Psoas muscle (tissue), 8 donors: ENCODE measurements around the gene STYK1. TPM values are rescaled to one million over a fixed set of nuclear protein-coding genes. Genes with fewer than 3 reads are reported as not detected.

Experiments
- ATAC-seq, 4 donors: fragments of 200-7000 bp; cut with Tn5 transposase; one replicate each; pipeline ENCODE4 v1.9.1; 2020; ENCODE audit warnings: moderate library complexity in 3 of 4, mild to moderate bottlenecking in 2 of 4
- DNase-seq, 2 donors: peaks; one replicate each; pipeline ENCODE4 v3.0.0-alpha.2; 2020
- H3K27ac ChIP-seq: fragments of 200-600 bp; one replicate; pipeline ENCODE4 v1.8.0; 2022
- H3K27me3 ChIP-seq, 3 donors: fragments of 200-600 bp in 1 of 3; one replicate each; pipeline versions ENCODE4 v1.6.1 to v1.8.0; 2013 to 2022; ENCODE audit warnings: low read length in 2 of 3, mild to moderate bottlenecking in 2 of 3, moderate library complexity in 1 of 3; ENCODE audit not compliant: insufficient read depth in 3 of 3
- H3K36me3 ChIP-seq, 2 donors: fragments of 200-600 bp in 1 of 2; one replicate each; pipeline versions ENCODE4 v1.6.1 to v1.8.0; 2013 to 2022; ENCODE audit warnings: low read depth in 1 of 2, mild to moderate bottlenecking in 1 of 2, moderate library complexity in 1 of 2; ENCODE audit not compliant: insufficient read depth in 1 of 2
- H3K4me1 ChIP-seq: fragments of 200-600 bp; one replicate; pipeline ENCODE4 v1.8.0; 2022
- H3K4me3 ChIP-seq: fragments of 200-600 bp; one replicate; pipeline ENCODE4 v1.8.0; 2022; ENCODE audit warnings: mild to moderate bottlenecking
- H3K9me3 ChIP-seq: fragments of 200-600 bp; one replicate; pipeline ENCODE4 v1.8.0; 2022
- WGBS, 3 donors: extraction: QIAGEN DNeasy Blood & Tissue Kit; methylation state at CpG; one replicate each; pipeline versions ENCODE4 v1.1.6 to v1.1.7; 2013; 5-methylcytosine and 5-hydroxymethylcytosine counted together
- intact Hi-C, 2 donors: fragments of 100-400 bp; cut with DNase I; formaldehyde crosslinking; loops; one replicate each; pipeline versions ENCODE4 v1.11.0 to v1.14.2; 2022
- polyA plus RNA-seq, 3 donors: library from polyadenylated mRNA; stranded (reverse); fragments of 200-250 nt; gene quantifications; one replicate each; pipeline ENCODE4 v1.2.3, GENCODE V29; 2013
- total RNA-seq, 4 donors: library from RNA; stranded (reverse); fragmentation: NEBNext Ultra II Directional in 2 of 4; extraction: Animal tissue kit (Norgen Biotek cat#: 25700) in 2 of 4; gene quantifications; one replicate each; pipeline versions ENCODE4 v1.2.1 to v1.2.4, GENCODE V29; 2021 to 2023
- TF ChIP-seq, protein P1 (sequence below): fragments of 200-600 bp; IDR thresholded peaks from one replicate; pipeline ENCODE4 v1.8.0; 2022; ENCODE audit warnings: antibody characterized with exemption
- donor health status: healthy with polysubstance abuse.
- donor health status: DM: no; HTN: no; CAD: no; lungs with moderate emphysema.
- donor health status: Bipolar disorder and iron deficiency.
- donor health status: healthy.
- donor health status: DM: yes; HTN: yes; CAD: no.
- donor health status: DM: no; HTN: no; CAD: no.
- donor health status: DM: no; HTN: no; CAD: no.
- donor health status: DM: yes; HTN: yes; CAD: no.

The STYK1 gene
- total and polyA plus RNA-seq, 7 donors: 0.03 to 0.29 (median 0.09) TPM; not detected in 2

DNA sequence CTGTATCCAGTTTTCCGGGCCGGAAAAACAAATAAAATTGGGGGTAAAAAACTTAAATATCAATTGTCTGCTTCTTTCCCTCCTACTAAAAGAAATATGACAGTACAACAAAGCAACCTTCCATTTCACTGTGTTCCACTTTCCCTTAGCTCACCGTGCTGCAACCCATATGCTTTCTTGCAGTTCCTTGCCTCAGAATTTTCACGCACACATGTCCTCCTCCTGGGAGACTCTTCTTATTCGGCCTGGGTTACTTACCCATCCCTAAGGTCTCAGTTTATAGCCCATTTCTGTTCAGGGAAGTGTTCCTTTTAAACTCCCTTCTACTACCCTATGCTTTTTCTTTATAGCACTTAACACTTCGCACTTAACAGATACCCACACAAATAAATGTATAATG lies 56.0 kb downstream of the STYK1 start:
- Histone ChIP-seq H3K27ac (no peak overlapping the region), H3K9me3 (no peaks in the 10 kb centered on the region), H3K4me3 (no peak overlapping the region), H3K4me1 (no peaks in the 10 kb centered on the region), H3K36me3 (no peaks in the 10 kb centered on the region), H3K27me3 (no peaks in the 10 kb centered on the region)
- ATAC-seq: no peak
- TF ChIP-seq, protein P1, sequence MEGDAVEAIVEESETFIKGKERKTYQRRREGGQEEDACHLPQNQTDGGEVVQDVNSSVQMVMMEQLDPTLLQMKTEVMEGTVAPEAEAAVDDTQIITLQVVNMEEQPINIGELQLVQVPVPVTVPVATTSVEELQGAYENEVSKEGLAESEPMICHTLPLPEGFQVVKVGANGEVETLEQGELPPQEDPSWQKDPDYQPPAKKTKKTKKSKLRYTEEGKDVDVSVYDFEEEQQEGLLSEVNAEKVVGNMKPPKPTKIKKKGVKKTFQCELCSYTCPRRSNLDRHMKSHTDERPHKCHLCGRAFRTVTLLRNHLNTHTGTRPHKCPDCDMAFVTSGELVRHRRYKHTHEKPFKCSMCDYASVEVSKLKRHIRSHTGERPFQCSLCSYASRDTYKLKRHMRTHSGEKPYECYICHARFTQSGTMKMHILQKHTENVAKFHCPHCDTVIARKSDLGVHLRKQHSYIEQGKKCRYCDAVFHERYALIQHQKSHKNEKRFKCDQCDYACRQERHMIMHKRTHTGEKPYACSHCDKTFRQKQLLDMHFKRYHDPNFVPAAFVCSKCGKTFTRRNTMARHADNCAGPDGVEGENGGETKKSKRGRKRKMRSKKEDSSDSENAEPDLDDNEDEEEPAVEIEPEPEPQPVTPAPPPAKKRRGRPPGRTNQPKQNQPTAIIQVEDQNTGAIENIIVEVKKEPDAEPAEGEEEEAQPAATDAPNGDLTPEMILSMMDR: no peak
- no peak for DNase-seq
- intact Hi-C loops: no loop called here
- 75 to 80% (median 78%) methylated on average over 6 of the region's 6 CpGs for WGBS, 3 donors

DNA sequence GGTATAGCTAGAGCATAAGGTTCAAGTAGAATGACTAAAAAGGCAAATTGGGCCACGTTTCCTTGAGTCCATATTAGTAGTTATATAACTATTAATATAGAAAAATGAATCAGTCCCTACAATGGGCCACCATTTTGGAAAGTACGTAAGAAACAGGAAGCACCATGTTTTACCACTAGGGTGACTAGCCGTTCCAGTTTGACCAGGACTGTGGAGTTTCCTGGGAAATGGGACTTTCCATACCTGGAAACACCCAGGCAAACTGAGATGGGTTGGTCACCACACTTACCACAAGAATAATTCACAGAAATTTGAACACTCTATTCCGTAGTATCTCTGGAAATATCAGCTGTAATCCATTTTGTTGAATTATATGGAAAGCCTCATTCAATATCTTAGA lies 58.3 kb downstream of the STYK1 start:
- DNase-seq (no peak), ATAC-seq (no peak)
- H3K4me3 ChIP-seq: no peak overlapping the region
- H3K4me1 ChIP-seq: peaks cover 6% of the 10 kb centered on the region
- no peaks in the 10 kb centered on the region for H3K27me3 ChIP-seq
- no peaks in the 10 kb centered on the region for H3K36me3 ChIP-seq
- 66 to 76% (median 72%) methylated on average over 4 of the region's 4 CpGs for WGBS, 3 donors
- H3K27ac ChIP-seq: no peak overlapping the region
- no peaks in the 10 kb centered on the region for H3K9me3 ChIP-seq
- intact Hi-C loops: no loop called here
- TF ChIP-seq, protein P1: no peak

DNA sequence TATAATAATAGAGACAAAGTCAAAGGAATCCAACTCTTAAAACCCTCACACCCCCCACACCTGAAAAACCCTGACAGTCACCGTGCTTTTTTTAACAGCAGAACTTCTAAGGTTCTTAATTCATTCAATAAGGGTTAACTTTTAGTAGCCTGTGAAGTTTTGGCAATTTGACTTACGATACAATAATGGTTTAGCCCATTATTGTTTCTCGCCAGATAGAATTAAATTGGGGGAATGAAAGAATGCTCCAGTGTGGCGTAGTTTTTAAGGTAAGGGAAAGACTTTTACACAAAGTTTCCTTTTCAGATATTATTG lies 59.8 kb downstream of the STYK1 start:
- intact Hi-C loops: loop anchor here in 1 of 2 donors (5.0 kb wide), 1 partner anchor 138 kb away; no protein-coding TSS in a partner anchor

DNA sequence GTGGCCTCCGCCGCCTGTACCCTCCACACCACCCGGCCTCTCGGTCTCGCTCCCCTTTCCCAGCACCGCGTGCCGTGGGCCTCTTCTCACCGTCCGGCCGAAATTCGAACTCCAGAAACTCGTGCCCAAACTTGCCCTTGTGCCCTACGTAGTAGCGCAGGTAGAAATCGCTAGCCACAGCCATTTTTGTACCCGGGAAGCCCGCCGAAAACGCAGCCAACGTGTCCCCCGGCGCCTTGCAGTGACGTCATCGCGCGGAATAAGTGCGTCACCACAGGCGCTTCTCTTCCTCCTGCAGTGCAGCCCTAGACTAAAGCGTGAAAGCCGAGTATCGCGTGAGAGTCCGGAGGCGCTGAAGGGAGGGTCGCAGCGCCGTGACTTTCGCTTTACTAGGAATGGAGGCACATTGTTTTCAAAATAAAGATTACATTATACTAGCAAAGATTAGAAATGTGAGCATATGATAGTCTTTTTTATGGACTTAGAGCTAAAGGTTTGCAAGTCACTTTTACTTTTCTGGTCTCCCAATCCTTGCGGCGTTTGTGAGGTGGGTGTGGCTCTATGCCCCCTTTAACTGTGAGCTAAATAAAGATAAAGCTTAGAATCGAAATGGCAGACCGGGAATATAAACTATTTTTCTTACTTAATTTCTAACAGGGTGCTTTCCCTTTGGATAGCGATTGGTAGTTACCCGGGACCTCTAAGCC lies 60.4 kb downstream of the STYK1 start, which contains the start of gene MAGOHB:
MAGOHB (minus strand) TSS at position 261 of the 707 bp plus-strand sequence; CDS start at position 184, 77 bp downstream.
- no peaks in the 10 kb centered on the region for H3K9me3 ChIP-seq
- DNase-seq (peak; percentile 97 to 98), ATAC-seq (peak; percentile 99 to 100 (median 99))
- intact Hi-C loops: loop anchor here (2.0 to 5.0 kb wide), 2 partner anchors 137 to 139 kb away; no protein-coding TSS in a partner anchor
- TF ChIP-seq, protein P1: no peak
- peak within 1 kb of the TSS; percentile 78 for H3K27ac ChIP-seq
- H3K36me3 ChIP-seq: peaks cover 0 to 18% of the 10 kb centered on the region in 2 donors
- peak within 1 kb of the TSS; percentile 68 for H3K4me3 ChIP-seq
- H3K27me3 ChIP-seq: no peaks in the 10 kb centered on the region
- peaks cover 6% of the 10 kb centered on the region for H3K4me1 ChIP-seq
- 0 to 1% (median 0%) methylated on average over 45 of the region's 45 CpGs for WGBS, 3 donors

More for the DNA sequence above, 59.8 kb downstream of the STYK1 start:
- Histone ChIP-seq H3K27me3 (no peaks in the 10 kb centered on the region), H3K4me3 (peak overlapping the region; percentile 68), H3K36me3 (peaks cover 0 to 13% of the 10 kb centered on the region in 2 donors), H3K4me1 (peaks cover 6% of the 10 kb centered on the region), H3K27ac (peak overlapping the region; percentile 78), H3K9me3 (no peaks in the 10 kb centered on the region)
- TF ChIP-seq, protein P1: no peak
- DNase-seq (no peak), ATAC-seq (peak in 1 of 4 donors; percentile 3)
- WGBS, 3 donors: 13 to 23% (median 13%) methylated on average over 4 of the region's 4 CpGs
